ENCODE measurements around the gene MTF1. TPM values are rescaled to one million over a fixed set of nuclear protein-coding genes. Genes with fewer than 3 reads are reported as not detected.

MTF1 gene
- total and polyA plus RNA-seq, 2 experiments from 2014 or later = 2.1 to 14.4 TPM

DNA sequence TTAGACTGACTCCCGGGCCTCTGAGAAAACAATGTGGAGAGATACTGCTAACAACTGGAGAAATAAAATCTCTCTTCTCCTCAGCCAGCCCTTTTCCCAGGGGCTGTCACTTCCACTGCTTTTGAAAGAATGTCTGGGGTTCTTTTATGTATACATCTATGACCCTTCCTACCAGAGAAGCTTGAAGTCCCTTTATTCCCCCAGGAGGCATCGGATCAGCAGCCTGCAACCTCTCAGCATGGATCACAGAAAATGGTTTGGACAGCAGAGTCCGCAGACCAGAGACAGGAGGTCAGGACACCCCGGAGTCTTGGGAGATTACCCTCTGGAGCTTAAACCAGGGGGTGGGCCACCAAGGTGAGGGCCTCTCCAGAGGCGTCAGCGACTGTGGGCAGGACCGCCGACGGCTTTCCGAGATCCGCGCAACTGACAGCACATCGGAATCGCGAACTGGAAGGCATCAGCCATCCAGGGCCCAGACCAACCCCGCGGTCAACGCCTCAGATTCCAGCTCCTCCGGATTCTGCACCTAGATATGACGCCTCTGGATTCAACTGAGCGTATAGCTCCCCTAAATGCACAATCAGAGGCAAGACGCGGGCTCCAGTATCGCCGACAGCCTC lies 95.5 kb downstream of the MTF1 start:
- Histone ChIP-seq H3K4me2 (ENCODE audit: unreplicated experiment) (no peak overlapping the region), H3K27ac (no peak overlapping the region), H3F3A (ENCODE audit: insufficient read depth) (no peaks in the 10 kb centered on the region), H3K36me3 (ENCODE audit: low read depth) (no peaks in the 10 kb centered on the region), H3K9ac (no peak overlapping the region), H2AFZ (no peak overlapping the region), H3K9me3 (ENCODE audit: low read depth) (no peaks in the 10 kb centered on the region), H3K27me3 (replicated peaks; ENCODE audit: insufficient read depth) (peaks cover 46% of the 10 kb centered on the region), H3K9me2 (ENCODE audit: insufficient read depth) (no peaks in the 10 kb centered on the region), H3K4me1 (ENCODE audit: insufficient read depth) (no peaks in the 10 kb centered on the region), H4K20me1 (ENCODE audit: insufficient read depth) (no peaks in the 10 kb centered on the region), H3K79me2 (ENCODE audit: insufficient read depth) (no peaks in the 10 kb centered on the region), H3K4me3 (no peak overlapping the region)
- DNase-seq = no peak
- TF ChIP-seq EZH2 (IDR thresholded peaks at IDR 0.05; ENCODE audit: insufficient read depth, poor library complexity, severe bottlenecking) (no peak), EZH2phosphoT487 (IDR thresholded peaks at IDR 0.05; ENCODE audit: insufficient read depth, low read depth) (no peak)
- in situ Hi-C loops (cut with MboI) = no loop called here
- whole genome bisulfite sequencing, 2 experiments (ENCODE audit: low coverage in 1 of 2, low lambda C conversion rate in 2 of 2, missing lambda C conversion rate in 2 of 2) = 12 to 17% methylated on average over 25 of the region's 25 CpGs

DNA sequence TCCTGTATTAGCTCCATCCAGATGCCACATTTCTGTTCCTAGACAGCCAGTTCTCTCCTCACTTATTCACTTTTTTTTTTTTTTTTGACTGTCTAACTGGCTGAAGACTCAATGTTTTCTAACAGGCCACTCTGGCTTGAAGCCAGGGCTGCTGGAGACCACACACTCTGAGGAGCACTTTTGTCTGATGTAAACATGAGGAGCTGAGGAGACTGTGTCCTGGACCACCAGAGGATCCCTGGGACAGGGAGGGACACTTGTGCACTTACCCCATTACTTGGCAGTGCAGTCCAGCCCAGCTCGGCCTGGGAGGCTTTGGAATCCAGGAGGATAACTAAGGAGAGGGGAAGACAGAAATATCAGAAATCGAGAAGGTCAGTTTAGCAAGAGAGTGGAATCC lies 96.9 kb downstream of the MTF1 start:
- 15 to 17% methylated on average over 2 of the region's 2 CpGs for WGBS, 2 experiments (ENCODE audit: low coverage in 1 of 2, low lambda C conversion rate in 2 of 2, missing lambda C conversion rate in 2 of 2)

DNA sequence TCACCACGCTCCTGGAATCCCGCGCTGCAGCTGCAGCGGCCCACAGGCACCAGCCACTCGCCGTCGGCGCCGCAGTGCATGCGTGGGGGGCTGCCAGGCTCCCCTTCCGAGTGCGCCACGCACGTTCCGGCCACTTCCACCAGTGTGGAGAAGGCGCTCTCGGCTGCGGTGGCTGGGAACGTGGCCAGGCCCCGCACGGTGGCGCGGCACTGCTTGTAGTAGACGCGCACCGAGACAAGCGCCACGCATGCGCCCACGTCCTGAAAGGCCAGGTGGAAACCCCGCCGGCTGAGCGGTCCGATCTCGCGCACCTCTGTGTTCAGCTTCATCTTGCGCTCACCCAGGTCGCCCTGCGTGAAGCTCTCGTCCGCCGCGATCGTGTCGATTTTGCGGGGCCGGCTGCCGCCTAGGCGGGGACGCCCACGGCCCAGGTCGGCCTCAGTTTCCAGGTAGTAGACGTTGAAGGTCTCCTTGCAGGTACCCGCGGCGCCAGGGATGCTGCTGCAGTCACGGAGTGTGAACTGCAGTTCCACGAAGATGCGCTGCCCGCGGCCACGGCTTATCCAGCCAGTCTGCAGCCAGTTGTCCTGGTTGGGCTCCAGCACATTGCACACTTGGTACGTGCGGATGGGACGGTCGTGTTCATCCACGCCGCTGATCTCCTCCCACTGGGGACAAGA lies 97.8 kb downstream of the MTF1 start:
- no peak overlapping the region for H3K9ac ChIP-seq
- in situ Hi-C loops (cut with MboI) = no loop called here
- H3K36me3 ChIP-seq (ENCODE audit: low read depth) = no peaks in the 10 kb centered on the region

More for the DNA sequence above, 96.9 kb downstream of the MTF1 start:
- Histone ChIP-seq H3K4me1 (ENCODE audit: insufficient read depth) (no peaks in the 10 kb centered on the region), H4K20me1 (ENCODE audit: insufficient read depth) (no peaks in the 10 kb centered on the region), H3K9ac (no peak overlapping the region), H2AFZ (no peak overlapping the region), H3K4me3 (no peak overlapping the region), H3K79me2 (ENCODE audit: insufficient read depth) (no peaks in the 10 kb centered on the region), H3K9me3 (ENCODE audit: low read depth) (no peaks in the 10 kb centered on the region), H3K27ac (no peak overlapping the region), H3K36me3 (ENCODE audit: low read depth) (no peaks in the 10 kb centered on the region), H3K9me2 (ENCODE audit: insufficient read depth) (no peaks in the 10 kb centered on the region), H3K4me2 (ENCODE audit: unreplicated experiment) (no peak overlapping the region), H3K27me3 (replicated peaks; ENCODE audit: insufficient read depth) (peaks cover 46% of the 10 kb centered on the region), H3F3A (ENCODE audit: insufficient read depth) (no peaks in the 10 kb centered on the region)
- in situ Hi-C loops (cut with MboI) = no loop called here
- TF ChIP-seq EZH2 (IDR thresholded peaks at IDR 0.05; ENCODE audit: insufficient read depth, poor library complexity, severe bottlenecking) (no peak), EZH2phosphoT487 (IDR thresholded peaks at IDR 0.05; ENCODE audit: insufficient read depth, low read depth) (no peak)
- no peak for DNase-seq

More for the DNA sequence above, 97.8 kb downstream of the MTF1 start:
- Histone ChIP-seq H3F3A (ENCODE audit: insufficient read depth) (no peaks in the 10 kb centered on the region), H2AFZ (no peak overlapping the region), H3K79me2 (ENCODE audit: insufficient read depth) (no peaks in the 10 kb centered on the region), H3K4me2 (ENCODE audit: unreplicated experiment) (no peak overlapping the region), H3K27me3 (replicated peaks; ENCODE audit: insufficient read depth) (peaks cover 45% of the 10 kb centered on the region), H3K9me2 (ENCODE audit: insufficient read depth) (no peaks in the 10 kb centered on the region), H3K27ac (no peak overlapping the region), H4K20me1 (ENCODE audit: insufficient read depth) (no peaks in the 10 kb centered on the region), H3K9me3 (ENCODE audit: low read depth) (no peaks in the 10 kb centered on the region), H3K4me1 (ENCODE audit: insufficient read depth) (no peaks in the 10 kb centered on the region), H3K4me3 (no peak overlapping the region)
- WGBS, 2 experiments (ENCODE audit: low coverage in 1 of 2, low lambda C conversion rate in 2 of 2, missing lambda C conversion rate in 2 of 2) = 44 to 47% methylated on average over 65 to 68 of the region's 68 CpGs
- no peak for TF ChIP-seq EZH2phosphoT487 (IDR thresholded peaks at IDR 0.05; ENCODE audit: insufficient read depth, low read depth)
- TF ChIP-seq EZH2 (IDR thresholded peaks at IDR 0.05; ENCODE audit: insufficient read depth, poor library complexity, severe bottlenecking) = no peak
- no peak for DNase-seq

Small RNAs within 50 kb of the gene (small RNA-seq; reads per million reads assigned to genes)
- gene RF00092 (ENCODE audit: low read depth, low replicate concordance) (not detected), gene RNU6-584P (ENCODE audit: low read depth, low replicate concordance) (not detected)

Other genes starting within 250 kb of the MTF1 start
- gene RSPO1, start 224.7 kb downstream of the MTF1 start, total RNA-seq (2014; rRNA removed; shearing (Covaris generic)) = 0.22 TPM in 1 of 2 replicates, not detected in the other
- not detected in 2 replicates for gene RSPO1, start 224.7 kb downstream of the MTF1 start, polyA plus RNA-seq (2016; fragmentation: Nextera tagmentation; extraction: Ambion mirVana)
- 4.4 and 5.7 TPM in 2 replicates for gene CDCA8, start 167.1 kb downstream of the MTF1 start, total RNA-seq (2014; rRNA removed; shearing (Covaris generic))
- gene CDCA8, start 167.1 kb downstream of the MTF1 start, polyA plus RNA-seq (2016; fragmentation: Nextera tagmentation; extraction: Ambion mirVana) = 15.4 and 16.6 TPM in 2 replicates
- gene EPHA10, start 94.5 kb downstream of the MTF1 start, total RNA-seq (2014; rRNA removed; shearing (Covaris generic)) = not detected in 2 replicates
- gene EPHA10, start 94.5 kb downstream of the MTF1 start, polyA plus RNA-seq (2016; fragmentation: Nextera tagmentation; extraction: Ambion mirVana) = not detected in 2 replicates
- gene MANEAL, start 65.7 kb downstream of the MTF1 start, total RNA-seq (2014; rRNA removed; shearing (Covaris generic)) = 0.65 and 1.8 TPM in 2 replicates
- gene MANEAL, start 65.7 kb downstream of the MTF1 start, polyA plus RNA-seq (2016; fragmentation: Nextera tagmentation; extraction: Ambion mirVana) = 0.23 TPM in 1 of 2 replicates, not detected in the other
- gene C1orf122, start 51.8 kb downstream of the MTF1 start, total RNA-seq (2014; rRNA removed; shearing (Covaris generic)) = 86.2 and 110 TPM in 2 replicates
- gene C1orf122, start 51.8 kb downstream of the MTF1 start, polyA plus RNA-seq (2016; fragmentation: Nextera tagmentation; extraction: Ambion mirVana) = 103 and 108 TPM in 2 replicates
- gene YRDC, start 51.4 kb downstream of the MTF1 start, total RNA-seq (2014; rRNA removed; shearing (Covaris generic)) = 22.4 and 24.9 TPM in 2 replicates
- 12.5 and 13.9 TPM in 2 replicates for gene YRDC, start 51.4 kb downstream of the MTF1 start, polyA plus RNA-seq (2016; fragmentation: Nextera tagmentation; extraction: Ambion mirVana)
- 24.4 and 34.3 TPM in 2 replicates for gene INPP5B, start 87.5 kb upstream of the MTF1 start, total RNA-seq (2014; rRNA removed; shearing (Covaris generic))
- gene INPP5B, start 87.5 kb upstream of the MTF1 start, polyA plus RNA-seq (2016; fragmentation: Nextera tagmentation; extraction: Ambion mirVana) = 9.8 and 10.0 TPM in 2 replicates
- gene SF3A3, start 130.4 kb upstream of the MTF1 start, total RNA-seq (2014; rRNA removed; shearing (Covaris generic)) = 37.9 and 62.3 TPM in 2 replicates
- 63.4 and 72.3 TPM in 2 replicates for gene SF3A3, start 130.4 kb upstream of the MTF1 start, polyA plus RNA-seq (2016; fragmentation: Nextera tagmentation; extraction: Ambion mirVana)
- gene FHL3, start 145.9 kb upstream of the MTF1 start, total RNA-seq (2014; rRNA removed; shearing (Covaris generic)) = 26.9 and 31.7 TPM in 2 replicates
- 44.4 and 48.0 TPM in 2 replicates for gene FHL3, start 145.9 kb upstream of the MTF1 start, polyA plus RNA-seq (2016; fragmentation: Nextera tagmentation; extraction: Ambion mirVana)
- gene UTP11, start 153.1 kb upstream of the MTF1 start, total RNA-seq (2014; rRNA removed; shearing (Covaris generic)) = 25.8 and 37.1 TPM in 2 replicates
- gene UTP11, start 153.1 kb upstream of the MTF1 start, polyA plus RNA-seq (2016; fragmentation: Nextera tagmentation; extraction: Ambion mirVana) = 51.0 and 54.3 TPM in 2 replicates
- gene POU3F1, start 187.2 kb upstream of the MTF1 start, total RNA-seq (2014; rRNA removed; shearing (Covaris generic)) = not detected in 2 replicates
- gene POU3F1, start 187.2 kb upstream of the MTF1 start, polyA plus RNA-seq (2016; fragmentation: Nextera tagmentation; extraction: Ambion mirVana) = not detected in 2 replicates

Data from GM23248 (cell line).